ENCODE data around the gene SIX3.

SIX3 gene

GRCh38 chr2:44941551-44942234 lies at the start of gene SIX3:
Gene SIX3 (plus strand): TSS chr2:44941702. CDS start chr2:44942105, 403 bp downstream.
- no peak for DNase-seq

- DNase-seq: no peak
Measured at GRCh38 chr2:44894058-44894457, 47.4 kb upstream of the SIX3 start.

- DNase-seq: no peak
Measured at GRCh38 chr2:44895061-44895460, 46.4 kb upstream of the SIX3 start.

GRCh38 chr2:44897406-44897805 lies 44.1 kb upstream of the SIX3 start:
- no peak for DNase-seq

- no peak for DNase-seq
Measured at GRCh38 chr2:44902217-44903137, 39.0 kb upstream of the SIX3 start.

GRCh38 chr2:44904578-44904977 lies 36.9 kb upstream of the SIX3 start:
- no peak for DNase-seq

- no peak for DNase-seq
Measured at GRCh38 chr2:44906972-44907371, 34.5 kb upstream of the SIX3 start.

- DNase-seq: no peak
Measured at GRCh38 chr2:44909831-44910230, 31.7 kb upstream of the SIX3 start.

GRCh38 chr2:44912660-44913059 lies 28.8 kb upstream of the SIX3 start:
- no peak for DNase-seq

GRCh38 chr2:44916291-44916690 lies 25.2 kb upstream of the SIX3 start:
- DNase-seq: no peak

GRCh38 chr2:44918095-44918775 lies 23.3 kb upstream of the SIX3 start:
- DNase-seq: no peak

- DNase-seq: no peak
Measured at GRCh38 chr2:44920751-44921150, 20.8 kb upstream of the SIX3 start.

- DNase-seq: no peak
Measured at GRCh38 chr2:44922776-44923175, 18.7 kb upstream of the SIX3 start.

- DNase-seq: no peak
Measured at GRCh38 chr2:44925561-44926136, 15.9 kb upstream of the SIX3 start.

- no peak for DNase-seq
Measured at GRCh38 chr2:44926957-44927356, 14.5 kb upstream of the SIX3 start.

- no peak for DNase-seq
Measured at GRCh38 chr2:44927985-44928482, 13.5 kb upstream of the SIX3 start.

- DNase-seq: no peak
Measured at GRCh38 chr2:44928483-44929158, 12.9 kb upstream of the SIX3 start.

- no peak for DNase-seq
Measured at GRCh38 chr2:44929159-44929734, 12.3 kb upstream of the SIX3 start.

- DNase-seq: no peak
Measured at GRCh38 chr2:44929735-44930273, 11.7 kb upstream of the SIX3 start.

GRCh38 chr2:44930274-44931197 lies 11.0 kb upstream of the SIX3 start:
- DNase-seq: no peak

Measured in activated effector memory CD4-positive, alpha-beta T cell treated with Interleukin-2 at 50 U/mL for 16 hours (primary cell).